CD4-positive, alpha-beta T cell treated with Interleukin-15 for 4 hours (primary cell): ENCODE results near the gene UBE2O.
A peak's percentile ranks its signal among the peaks of the same experiment; 100 is the strongest.

Experiments used
- DNase-seq: peaks from one replicate; pipeline ENCODE4 v3.0.0-alpha.2; 2020; ENCODE audit warnings: low spot score

Gene UBE2O

DNA sequence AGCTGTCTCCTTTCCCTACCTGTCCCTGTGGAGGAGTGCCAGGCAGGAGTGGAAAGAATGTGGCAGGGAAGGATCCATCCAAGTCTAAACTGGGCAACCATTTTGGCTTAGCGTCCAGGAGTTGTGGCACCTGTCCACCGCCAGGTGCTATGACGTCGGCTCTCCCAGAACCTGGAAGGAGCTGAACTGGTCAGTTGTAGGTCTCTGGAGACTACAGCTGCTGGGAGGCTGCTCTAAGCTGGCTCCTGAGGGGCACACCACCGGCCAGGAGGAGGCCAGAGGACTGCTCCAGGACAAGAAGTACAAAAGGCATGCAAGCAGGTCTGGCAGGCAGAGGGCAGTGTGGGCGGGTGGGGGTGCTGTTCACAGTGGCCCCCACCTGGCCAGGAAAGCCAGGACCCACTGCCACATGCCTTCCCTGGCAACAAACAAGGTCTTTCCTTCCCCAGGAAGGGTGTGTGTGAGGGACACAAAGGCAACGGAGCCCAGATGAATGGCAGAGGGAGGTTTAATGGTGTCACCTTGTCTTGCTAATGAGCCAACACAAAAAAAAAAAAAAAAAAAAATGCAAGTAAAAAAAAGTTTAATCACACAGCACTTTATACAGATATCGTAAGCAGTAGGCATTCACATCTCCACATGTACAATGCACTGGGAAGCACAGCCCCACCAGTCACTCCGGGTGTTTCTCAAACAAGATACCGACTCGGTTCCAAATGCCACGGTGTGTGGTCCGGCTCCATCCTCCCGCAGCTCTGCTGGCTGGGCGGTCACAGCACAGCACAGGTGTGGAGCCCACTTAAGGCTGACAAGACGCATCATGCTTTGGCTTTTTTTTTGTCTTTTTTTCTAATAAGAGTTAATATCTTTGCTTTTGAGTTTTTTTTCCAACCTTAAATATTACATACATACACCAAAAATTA is 63.7 kb downstream of the UBE2O start:
- DNase-seq, result no peak

DNA sequence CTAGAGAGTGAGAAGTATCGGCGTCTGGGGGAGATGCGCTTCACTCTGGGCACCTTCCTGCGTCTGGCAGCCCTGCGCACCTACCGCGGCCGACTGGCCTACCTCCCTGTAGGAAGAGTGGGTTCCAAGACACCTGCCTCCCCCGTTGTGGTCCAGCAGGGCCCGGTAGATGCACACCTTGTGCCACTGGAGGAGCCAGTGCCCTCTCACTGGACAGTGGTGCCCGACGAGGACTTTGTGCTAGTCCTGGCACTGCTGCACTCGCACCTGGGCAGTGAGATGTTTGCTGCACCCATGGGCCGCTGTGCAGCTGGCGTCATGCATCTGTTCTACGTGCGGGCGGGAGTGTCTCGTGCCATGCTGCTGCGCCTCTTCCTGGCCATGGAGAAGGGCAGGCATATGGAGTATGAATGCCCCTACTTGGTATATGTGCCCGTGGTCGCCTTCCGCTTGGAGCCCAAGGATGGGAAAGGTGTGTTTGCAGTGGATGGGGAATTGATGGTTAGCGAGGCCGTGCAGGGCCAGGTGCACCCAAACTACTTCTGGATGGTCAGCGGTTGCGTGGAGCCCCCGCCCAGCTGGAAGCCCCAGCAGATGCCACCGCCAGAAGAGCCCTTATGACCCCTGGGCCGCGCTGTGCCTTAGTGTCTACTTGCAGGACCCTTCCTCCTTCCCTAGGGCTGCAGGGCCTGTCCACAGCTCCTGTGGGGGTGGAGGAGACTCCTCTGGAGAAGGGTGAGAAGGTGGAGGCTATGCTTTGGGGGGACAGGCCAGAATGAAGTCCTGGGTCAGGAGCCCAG is 65.8 kb downstream of the UBE2O start:
- DNase-seq, result no peak

DNA sequence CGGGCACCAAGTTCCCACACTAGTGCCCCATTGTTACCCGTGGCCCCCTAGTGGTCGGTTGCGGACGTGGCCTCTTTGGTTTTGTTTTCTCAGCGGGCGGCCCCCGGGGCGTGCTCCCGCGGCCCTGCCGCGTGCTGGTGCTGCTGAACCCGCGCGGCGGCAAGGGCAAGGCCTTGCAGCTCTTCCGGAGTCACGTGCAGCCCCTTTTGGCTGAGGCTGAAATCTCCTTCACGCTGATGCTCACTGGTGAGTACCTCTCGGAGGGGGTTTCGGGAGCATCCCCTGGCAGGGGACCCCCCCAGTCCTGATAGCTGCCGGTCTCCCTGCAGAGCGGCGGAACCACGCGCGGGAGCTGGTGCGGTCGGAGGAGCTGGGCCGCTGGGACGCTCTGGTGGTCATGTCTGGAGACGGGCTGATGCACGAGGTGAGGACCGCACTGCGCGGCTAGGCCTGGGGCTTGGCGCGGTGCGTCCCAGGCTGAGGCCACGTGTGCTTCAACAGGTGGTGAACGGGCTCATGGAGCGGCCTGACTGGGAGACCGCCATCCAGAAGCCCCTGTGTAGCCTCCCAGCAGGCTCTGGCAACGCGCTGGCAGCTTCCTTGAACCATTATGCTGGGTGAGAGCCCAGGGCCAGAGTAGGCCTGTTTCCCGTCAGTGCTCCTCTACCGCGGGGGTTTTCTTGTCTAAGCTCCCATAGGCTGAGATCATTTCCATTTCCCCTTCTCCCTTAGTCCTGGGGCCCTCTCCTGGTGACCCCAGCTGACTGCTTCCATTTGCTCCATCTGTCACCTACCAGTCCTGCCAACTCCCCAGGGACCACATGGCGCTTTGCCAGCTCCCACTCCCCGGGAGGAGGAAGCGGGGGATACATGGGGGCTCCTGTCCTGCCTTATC is 66.8 kb downstream of the UBE2O start:
- DNase-seq, result peak; percentile 84

DNA sequence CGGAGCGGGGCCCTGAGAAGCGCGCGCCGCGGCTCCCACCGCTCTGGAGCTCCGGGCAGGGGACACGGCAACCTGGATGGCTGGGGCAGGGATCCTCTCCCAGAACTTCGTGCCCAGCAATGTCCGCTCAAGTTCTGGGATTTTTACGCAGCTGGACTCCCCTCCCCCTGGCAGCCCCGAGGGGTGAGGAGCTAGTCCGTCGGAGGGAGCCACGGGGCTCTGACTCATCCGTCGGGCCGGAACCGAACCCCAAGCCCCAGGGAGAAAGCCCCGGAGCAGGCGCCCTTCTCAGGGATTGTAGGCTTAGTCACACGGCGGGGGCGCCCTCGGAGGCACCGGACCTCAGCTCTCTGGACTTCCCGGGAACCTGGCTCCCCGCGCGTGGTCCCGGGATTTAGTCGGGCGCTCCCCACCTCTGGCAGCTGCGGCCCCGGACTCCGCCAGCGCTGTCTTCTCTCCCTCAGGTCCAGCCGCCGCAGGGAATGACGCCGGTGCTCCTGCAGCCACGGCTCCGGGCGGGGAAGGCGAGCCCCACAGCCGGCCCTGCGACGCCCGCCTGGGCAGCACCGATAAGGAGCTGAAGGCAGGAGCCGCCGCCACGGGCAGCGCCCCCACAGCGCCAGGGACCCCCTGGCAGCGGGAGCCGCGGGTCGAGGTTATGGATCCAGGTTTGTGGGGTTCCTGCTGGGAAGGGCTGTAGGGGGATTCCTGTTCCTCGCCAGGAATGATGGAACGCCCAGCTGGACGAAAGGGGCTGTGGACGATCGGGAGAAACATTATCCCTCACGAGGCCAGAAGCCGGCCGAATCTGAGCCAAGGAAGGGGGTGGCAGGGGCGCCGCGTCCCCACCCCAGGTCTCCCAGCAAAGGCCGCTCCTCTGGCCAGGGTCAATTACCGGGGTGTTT is 67.7 kb downstream of the UBE2O start:
- DNase-seq, result peak; percentile 20

DNA sequence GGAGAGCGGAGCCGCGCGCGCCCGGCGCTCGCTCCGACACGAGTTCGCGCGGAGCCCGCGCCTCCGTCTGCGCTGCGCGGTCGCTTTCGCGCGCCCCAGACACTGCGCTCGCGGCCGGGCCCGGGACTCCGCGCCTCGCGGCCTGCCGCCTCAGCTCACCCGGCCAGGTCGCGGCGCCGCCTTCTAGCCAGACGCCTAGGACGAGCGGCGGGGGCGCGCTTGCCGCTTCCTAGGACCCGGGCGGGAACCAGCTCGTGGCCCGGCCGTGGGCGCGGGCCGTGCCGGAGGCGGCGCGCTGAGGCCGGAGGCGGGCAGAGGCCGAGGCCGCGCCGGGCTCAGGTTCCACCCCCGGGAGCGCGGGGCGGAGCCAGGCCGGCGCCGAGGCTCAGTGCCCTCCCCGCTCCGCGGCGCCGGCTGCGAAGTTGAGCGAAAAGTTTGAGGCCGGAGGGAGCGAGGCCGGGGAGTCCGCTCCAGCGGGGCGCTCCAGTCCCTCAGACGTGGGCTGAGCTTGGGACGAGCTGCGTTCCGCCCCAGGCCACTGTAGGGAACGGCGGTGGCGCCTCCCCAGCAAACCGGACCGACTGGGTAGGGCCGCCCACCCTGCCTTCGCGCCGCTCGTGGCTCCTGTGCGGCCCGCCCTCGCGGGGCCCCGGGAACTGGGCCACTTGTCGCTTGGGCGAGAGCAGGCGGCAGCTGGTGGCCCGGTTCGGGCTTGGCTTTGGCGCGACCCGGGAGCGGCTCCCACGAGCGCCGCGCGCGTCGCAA is 68.5 kb downstream of the UBE2O start, which contains the start of gene SPHK1:
Gene SPHK1 (plus strand): TSS at position 388 of the 765 bp plus-strand sequence. CDS start 1,036 bp downstream, outside the sequence.
- DNase-seq, result peak; percentile 45

DNA sequence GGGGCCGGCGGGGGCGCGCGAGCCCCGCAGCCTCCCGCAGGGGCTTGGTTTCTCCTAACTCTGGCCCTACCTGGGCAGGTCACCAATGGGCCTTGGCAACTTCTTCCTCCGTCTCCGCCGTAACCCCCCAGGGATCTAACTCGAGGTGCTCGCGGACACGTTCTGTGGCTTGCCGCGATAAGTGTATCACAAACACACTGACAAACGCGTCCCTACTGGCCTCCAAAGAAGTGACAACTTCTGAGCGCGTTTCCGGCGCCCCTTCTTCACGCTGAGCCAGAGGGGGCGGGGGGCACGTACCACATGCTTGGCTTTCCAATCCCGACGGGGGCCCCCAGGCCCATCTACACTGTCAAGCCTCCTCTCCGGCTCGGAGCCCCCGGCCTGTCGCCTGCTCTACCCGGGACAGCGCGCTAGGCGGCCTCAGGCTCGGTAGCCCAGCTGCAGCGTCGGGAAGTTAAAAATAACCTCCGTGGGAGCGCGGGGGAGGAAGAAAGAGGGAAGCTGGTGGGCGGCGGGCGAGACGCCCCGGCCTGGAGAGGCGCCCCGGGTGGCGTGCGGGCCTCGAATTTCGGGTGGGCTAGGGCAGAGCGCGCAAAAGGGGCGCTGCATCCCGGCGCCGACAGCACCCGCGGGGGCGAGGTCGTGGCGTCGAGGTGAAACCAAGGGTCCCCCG is 69.3 kb downstream of the UBE2O start:
- DNase-seq, result peak; percentile 28

DNA sequence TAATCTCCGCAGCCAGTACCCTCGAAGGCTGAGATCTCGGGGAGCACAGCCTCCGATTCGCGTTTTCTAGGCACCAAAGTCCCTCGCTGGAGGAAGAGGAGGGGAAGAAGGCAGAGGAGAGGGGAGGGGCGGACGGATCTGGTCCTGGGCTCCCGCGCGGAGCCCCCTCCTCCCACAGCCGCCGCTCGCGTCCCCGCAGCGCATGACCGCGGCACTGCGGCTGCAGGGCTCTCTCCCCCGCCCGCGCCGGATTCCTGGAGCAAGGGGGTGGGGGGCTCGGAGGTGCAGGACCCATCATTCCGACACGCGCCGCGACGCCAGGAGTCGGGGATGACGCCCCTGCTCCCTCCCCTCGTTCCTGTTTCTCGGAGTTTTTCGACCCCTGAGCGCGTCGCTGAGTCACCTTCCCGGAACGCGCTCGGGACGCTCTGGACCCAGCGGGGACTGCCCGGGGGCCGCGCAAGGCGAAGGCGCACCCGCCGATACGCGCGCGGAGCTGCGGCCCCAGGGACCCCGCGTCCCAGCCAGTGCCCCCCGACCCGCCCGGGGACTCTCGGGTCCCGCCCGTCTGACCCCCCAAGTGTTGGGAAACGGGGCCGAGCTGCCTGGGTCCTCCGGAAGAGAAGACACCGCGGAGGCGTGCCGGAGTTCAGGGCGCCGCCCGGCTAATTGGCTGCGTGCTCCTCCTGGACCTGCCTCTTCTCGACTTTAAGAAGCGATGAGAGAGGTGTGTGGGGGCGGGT is 70.0 kb downstream of the UBE2O start:
- DNase-seq, result peak; percentile 57

DNA sequence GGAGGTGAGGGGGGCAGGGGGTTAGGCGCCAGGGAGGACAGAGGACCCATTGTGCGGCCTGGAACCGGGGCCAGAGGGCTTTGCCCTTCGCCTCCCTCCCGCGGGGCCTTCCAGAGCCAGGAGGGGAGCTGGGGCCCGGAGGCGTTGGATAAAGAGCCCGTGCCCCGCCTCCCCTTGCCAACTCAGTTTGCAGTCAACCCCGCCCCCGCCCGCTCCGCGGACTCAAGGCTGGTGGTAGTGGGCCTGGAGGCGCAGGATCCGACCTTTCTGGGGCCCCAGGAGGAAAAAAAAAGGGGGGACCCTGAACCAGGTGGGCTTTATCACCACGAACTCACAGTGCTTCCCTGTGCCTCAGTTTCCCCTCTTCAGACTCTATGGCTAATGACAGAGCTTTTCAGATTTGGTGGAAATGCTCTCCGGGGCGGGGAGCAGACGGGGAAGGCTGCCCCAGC is 70.6 kb downstream of the UBE2O start:
- DNase-seq, result no peak

DNA sequence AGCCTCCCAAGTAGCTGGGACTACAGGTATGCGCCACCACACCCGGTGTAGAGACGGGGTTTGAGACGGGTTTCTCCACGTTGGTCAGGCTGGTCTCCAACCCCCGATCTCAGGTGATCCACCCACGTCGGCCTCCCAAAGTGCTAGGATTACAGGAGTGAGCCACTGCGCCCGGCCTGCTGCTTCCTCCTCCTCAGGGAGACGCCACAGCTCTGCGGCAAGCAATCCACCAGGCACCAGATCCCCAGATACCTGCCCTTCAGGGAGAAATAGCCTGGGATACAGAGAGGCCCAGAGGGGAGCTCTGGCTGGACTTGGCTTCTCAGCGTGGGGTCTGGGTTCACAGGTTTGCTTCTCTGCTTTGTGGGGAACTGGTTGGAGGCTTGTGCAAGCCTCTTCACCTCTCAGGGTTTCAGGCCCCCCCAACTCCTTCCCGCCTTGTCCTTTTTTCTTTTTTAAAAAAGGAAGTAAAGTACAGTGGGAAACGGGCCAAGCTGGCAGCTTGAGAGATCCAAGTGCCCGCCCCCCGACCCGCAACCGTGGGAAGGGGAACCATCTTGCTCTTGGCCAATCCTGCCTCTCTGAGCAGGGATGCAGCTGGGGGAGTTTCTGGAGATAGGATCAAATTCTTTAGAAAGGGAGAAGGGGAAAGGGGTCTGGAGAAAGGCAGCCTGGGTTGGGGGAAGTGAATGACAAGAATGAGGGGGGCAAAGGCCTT is 71.2 kb downstream of the UBE2O start:
- no peak for DNase-seq

DNA sequence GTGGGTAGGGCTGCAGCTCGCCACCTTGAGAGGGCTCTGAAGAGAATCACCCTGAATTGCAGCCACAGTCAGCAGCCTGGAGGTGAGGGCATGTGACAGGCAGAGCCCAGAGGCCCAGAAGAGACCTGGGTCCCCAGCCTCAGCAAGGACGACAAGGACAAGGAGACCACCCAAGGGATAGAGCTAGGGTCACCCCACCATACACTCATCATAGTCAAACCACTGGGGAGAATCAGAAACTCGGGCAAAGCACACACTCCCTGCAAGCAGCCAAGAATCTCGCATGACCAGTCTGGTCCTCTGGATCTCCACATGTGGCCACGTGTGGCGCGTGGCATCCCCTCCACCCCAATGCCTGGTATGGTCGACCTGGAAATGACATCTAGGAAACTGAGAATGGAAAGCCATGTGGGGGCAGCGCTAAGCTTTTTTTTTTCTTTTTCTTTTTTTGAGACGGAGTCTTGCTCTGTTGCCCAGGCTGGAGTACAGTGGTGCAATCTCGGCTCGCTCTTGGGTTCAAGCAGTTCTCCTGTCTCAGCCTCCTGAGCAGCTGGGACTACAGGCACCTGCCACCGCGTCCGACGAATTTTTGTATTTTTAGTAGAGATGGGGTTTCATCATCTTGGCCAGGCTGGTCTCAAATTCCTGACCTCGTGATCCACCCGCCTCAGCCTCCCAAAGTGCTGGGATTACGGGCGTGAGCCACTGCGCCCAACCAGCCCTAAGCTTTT is 73.1 kb downstream of the UBE2O start:
- no peak for DNase-seq

DNA sequence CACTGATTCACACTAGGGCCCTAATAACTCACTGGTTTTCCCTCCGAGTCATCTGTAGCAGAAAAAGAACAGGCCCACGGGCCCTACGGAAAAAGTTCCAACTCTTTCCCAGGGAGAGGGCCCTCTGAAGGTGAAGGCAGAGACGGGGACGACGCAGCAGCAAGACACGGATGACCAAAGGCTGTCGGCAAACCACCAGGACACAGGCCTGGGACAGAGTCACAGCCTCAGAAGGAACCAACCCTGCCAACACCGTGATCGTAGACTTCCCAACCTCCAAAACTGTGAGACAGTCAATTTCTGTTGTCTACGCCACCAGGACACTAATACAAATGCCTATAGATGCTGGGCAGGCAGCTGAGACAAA is 73.7 kb downstream of the UBE2O start:
- no peak for DNase-seq

DNA sequence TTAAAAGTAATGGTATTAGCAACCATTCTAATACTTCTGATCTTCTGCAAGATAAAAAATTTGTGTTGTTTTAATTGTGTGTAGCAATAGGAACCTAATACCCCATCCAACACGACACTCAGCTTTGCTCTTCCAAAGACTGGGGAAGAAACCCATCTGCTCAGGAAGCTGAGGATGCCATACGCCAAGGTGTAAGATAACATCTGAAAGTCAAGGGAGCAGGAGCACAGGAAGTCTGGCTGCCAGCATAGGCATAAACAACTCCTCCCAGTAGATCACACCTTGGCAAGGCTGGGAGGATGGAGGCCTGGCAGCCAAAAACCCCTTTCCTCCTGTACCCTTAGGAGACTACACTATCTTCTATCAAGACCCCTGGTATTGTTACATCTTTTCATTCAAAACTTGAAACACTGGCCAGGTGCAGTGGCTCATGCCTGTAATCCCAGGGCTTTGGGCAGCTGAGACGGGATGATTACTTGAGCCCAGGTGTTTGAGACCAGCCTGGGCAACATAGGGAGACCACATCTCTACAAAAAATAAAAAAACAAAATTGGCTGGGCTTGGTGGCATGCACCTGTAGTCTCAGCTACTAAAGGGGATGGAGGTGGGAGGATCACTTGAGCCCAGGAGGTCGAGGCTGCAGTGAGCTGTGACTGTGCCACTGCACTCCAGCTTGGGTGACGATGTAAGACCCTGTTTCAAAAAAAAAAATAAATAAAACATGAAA is 74.2 kb downstream of the UBE2O start:
- no peak for DNase-seq

DNA sequence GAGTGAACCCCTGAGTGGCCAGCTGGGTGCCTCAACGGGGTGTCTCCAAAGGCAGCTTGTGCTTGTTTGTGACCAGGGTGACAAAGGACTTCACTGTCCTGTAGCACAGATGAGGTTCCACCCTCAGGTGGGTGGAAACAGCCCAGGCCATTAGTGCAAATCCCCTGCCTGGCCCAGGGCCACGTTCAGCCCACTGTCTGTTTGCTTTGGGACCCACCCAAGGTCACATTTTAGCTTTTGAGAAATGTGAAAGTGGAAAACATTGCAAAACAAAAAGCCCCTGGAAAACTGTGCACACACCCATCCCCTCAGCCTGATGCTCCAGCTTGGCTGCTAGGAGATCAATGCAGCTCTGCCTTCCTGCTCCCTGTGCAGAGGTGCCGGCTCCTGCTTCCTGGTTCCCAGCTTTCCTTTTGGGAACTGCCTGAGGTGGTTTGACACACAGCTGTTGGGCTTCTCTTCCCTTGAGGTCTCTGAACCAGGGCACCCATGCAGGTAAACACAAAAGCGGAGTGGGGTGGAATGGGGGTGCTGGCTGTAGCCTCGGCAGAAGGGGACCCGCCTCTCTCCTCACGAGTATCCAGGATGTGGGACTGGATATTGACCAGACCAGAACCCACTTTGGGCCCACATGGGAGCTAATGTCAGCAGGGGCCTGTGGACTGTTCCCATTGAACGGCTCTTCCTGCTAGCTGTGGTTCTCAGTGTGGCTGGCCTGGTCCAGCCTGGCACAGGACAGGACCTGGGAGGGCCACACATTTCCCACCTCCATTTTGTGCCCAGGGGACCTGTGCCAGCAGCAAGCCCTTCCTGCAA is 76.4 kb downstream of the UBE2O start:
- DNase-seq, result no peak

DNA sequence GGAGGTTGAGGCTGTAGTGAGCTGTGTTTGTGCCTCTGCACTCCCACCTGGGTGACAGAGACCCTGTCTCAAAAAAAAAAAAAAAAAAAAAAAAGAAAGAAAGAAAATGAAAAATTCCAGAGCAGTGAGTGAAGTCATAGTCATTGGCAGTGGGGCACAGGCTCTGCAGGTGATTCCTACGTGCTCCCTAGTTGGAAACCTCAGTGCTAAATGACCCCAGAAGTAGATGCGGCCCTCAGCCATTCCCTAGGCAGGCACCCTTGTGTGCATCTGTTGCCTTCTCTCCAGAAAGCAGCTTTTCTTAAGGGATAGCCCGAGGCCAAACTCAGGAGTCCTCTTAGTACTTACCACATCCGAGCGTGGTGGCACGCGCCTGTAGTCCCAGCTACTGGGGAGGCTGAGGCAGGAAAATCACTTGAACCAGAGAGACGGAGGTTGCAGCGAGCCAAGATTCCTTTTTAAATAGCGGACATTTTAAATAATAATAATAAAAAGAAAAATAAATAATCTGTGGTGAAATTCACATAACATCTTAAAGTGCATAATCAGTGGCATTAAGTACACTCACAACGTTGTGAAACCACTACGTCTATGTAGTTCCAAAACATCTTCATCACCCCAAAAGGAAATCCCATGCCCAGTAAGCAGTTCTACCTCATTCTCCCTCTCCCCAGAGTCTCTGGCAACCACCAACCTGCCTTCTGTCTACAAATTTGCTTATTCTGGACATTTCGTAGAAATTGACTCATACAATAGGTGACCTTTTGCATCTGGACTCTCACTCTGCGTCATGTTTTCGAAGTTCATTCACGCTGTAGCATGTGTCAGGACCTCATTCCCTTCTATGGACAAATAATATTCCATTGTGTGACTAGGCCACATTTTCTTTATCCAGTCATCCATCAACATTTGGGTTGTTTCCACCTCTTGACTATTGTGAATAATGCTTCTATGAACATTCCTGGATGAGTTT is 81.0 kb downstream of the UBE2O start:
- DNase-seq, result no peak
